Esophagus muscularis mucosa (tissue), 4 donors: ENCODE data around the gene TMPRSS4. TPM values are rescaled to one million over a fixed set of nuclear protein-coding genes. Genes with fewer than 3 reads are reported as not detected.

ENCODE experiments used
- DNase-seq: peaks from one replicate; pipeline ENCODE4 v3.0.0-alpha.2; 2017; ENCODE audit errors: extremely low spot score
- H3K27ac ChIP-seq, 4 donors: fragments of 200-600 bp; sonication (generic); replicated peaks in 1 of 4; 1 replicate in 3 of 4; 2 replicates in 1 of 4; pipeline ENCODE4 v1.5.1; 2016 to 2019; ENCODE audit warnings: mild to moderate bottlenecking in 1 of 4
- H3K27me3 ChIP-seq, 4 donors: fragments of 200-600 bp; sonication (generic); one replicate each; pipeline versions ENCODE4 v1.5.1 to v1.6.0; 2016 to 2019
- H3K36me3 ChIP-seq, 4 donors: fragments of 200-600 bp; sonication (generic); one replicate each; pipeline ENCODE4 v1.5.1; 2016 to 2019
- H3K4me1 ChIP-seq, 4 donors: fragments of 200-600 bp; sonication (generic); one replicate each; pipeline ENCODE4 v1.5.1; 2016 to 2019
- H3K4me3 ChIP-seq, 4 donors: fragments of 200-600 bp; sonication (generic); 1 replicate in 2 of 4; 2 replicates in 2 of 4; pipeline ENCODE4 v1.5.1; 2016 to 2019; ENCODE audit warnings: mild to moderate bottlenecking in 4 of 4, moderate library complexity in 1 of 4
- H3K9me3 ChIP-seq, 4 donors: fragments of 200-600 bp; sonication (generic); 1 replicate in 3 of 4; 2 replicates in 1 of 4; pipeline ENCODE4 v1.5.1; 2016 to 2019
- CTCF ChIP-seq, 3 experiments: fragments of 200-600 bp in 2 of 3; fragments of 450-650 bp in 1 of 3; sonication (generic) in 2 of 3; IDR thresholded peaks; one replicate each; pipeline ENCODE4 v1.5.1; 2017 to 2019; ENCODE audit warnings: antibody characterized with exemption in 3 of 3, mild to moderate bottlenecking in 2 of 3, moderate library complexity in 1 of 3
- EP300 ChIP-seq: sonication (generic); formaldehyde crosslinking; IDR thresholded peaks from one replicate; pipeline ENCODE4 v1.6.1; 2017; ENCODE audit warnings: antibody characterized with exemption
- POLR2A ChIP-seq: fragments of 450-650 bp; IDR thresholded peaks from one replicate; pipeline ENCODE4 v1.6.1; 2017; ENCODE audit warnings: antibody characterized with exemption, moderate library complexity, mild to moderate bottlenecking, low read depth
- POLR2AphosphoS5 ChIP-seq, 2 donors: sonication (generic); formaldehyde crosslinking; IDR thresholded peaks; one replicate each; pipeline ENCODE4 v1.6.1; 2017; ENCODE audit warnings: antibody characterized with exemption in 2 of 2
- WGBS: methylation state at CpG from one replicate; pipeline ENCODE4 v1.1.5; 2018; 5-methylcytosine and 5-hydroxymethylcytosine counted together
- intact Hi-C: fragments of 100-400 bp; cut with DNase I; formaldehyde crosslinking; loops from one replicate; pipeline ENCODE4 v1.15.1; 2023
- total RNA-seq, 4 donors: library from RNA; depleted of rRNA; stranded (reverse); fragments of >200 nt; gene quantifications; one replicate each; pipeline versions ENCODE4 v1.1.0 to v1.2.1, GENCODE V29; 2016

Gene TMPRSS4
- total RNA-seq, 4 donors from 2014 or later: 0.17 to 0.33 (median 0.26) TPM; not detected in 1

GRCh38 chr11:118047749-118048148 lies 29.1 kb upstream of the TMPRSS4 start:
- H3K9me3 ChIP-seq: no peaks in the 10 kb centered on the region
- H3K27ac ChIP-seq: no peak overlapping the region
- no peaks in the 10 kb centered on the region for H3K36me3 ChIP-seq
- H3K27me3 ChIP-seq: peaks cover 0 to 5% (median 0%) of the 10 kb centered on the region in 4 donors
- H3K4me3 ChIP-seq: no peak overlapping the region
- 76% methylated on average over 4 of the region's 4 CpGs for WGBS
- intact Hi-C loops: no loop called here
- TF ChIP-seq CTCF (IDR thresholded peaks at IDR 0.05) (no peak), POLR2AphosphoS5 (IDR thresholded peaks at IDR 0.05) (no peak), EP300 (no peak), POLR2A (no peak)
- H3K4me1 ChIP-seq: no peaks in the 10 kb centered on the region
- peak; percentile 91 for DNase-seq

GRCh38 chr11:118048472-118049370 lies 28.2 kb upstream of the TMPRSS4 start:
- WGBS: 69% methylated on average over 11 of the region's 11 CpGs
- no peak overlapping the region for H3K27ac ChIP-seq

DNA sequence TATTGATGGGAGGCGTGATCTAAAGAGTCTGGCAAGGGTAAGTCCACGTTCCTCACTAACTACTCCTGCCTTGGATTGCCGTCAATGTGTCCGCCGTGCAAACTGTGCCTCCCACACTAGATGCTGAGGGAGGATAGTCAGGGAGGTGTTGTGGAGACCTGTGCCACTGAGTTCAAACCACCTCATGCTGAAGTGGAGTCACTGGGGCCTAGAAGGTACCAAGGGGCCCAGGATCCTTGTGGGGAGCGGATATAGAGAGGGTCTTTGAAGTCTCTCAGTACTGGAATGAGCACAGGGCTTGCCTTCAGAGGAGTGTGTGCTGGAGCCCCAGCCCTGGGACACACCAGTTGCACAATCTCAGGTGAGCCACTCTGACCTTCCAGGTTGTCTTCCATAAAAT lies 27.1 kb upstream of the TMPRSS4 start:
- Histone ChIP-seq H3K36me3 (no peaks in the 10 kb centered on the region), H3K9me3 (no peaks in the 10 kb centered on the region), H3K4me3 (no peak overlapping the region), H3K27me3 (peaks cover 0 to 5% (median 0%) of the 10 kb centered on the region in 4 donors), H3K4me1 (peaks cover 0 to 3% (median 0%) of the 10 kb centered on the region in 4 donors), H3K27ac (no peak overlapping the region)
- DNase-seq: peak; percentile 74
- no peak for TF ChIP-seq POLR2AphosphoS5 (IDR thresholded peaks at IDR 0.05)
- no peak for TF ChIP-seq CTCF (IDR thresholded peaks at IDR 0.05)
- no peak for TF ChIP-seq POLR2A
- no peak for TF ChIP-seq EP300
- 87% methylated on average over 6 of the region's 6 CpGs for WGBS
- intact Hi-C loops: loop anchor here (5.0 to 10.0 kb wide), 2 partner anchors 205 to 242 kb away; no protein-coding TSS in a partner anchor

More at GRCh38 chr11:118048472-118049370, 28.2 kb upstream of the TMPRSS4 start:
- Histone ChIP-seq H3K27me3 (peaks cover 0 to 5% (median 0%) of the 10 kb centered on the region in 4 donors), H3K4me1 (peaks cover 0 to 3% (median 0%) of the 10 kb centered on the region in 4 donors), H3K36me3 (no peaks in the 10 kb centered on the region), H3K4me3 (no peak overlapping the region), H3K9me3 (no peaks in the 10 kb centered on the region)
- DNase-seq: peak; percentile 72
- intact Hi-C loops: no loop called here
- TF ChIP-seq CTCF (IDR thresholded peaks at IDR 0.05) (no peak), POLR2AphosphoS5 (IDR thresholded peaks at IDR 0.05) (no peak), POLR2A (no peak), EP300 (no peak)

DNA sequence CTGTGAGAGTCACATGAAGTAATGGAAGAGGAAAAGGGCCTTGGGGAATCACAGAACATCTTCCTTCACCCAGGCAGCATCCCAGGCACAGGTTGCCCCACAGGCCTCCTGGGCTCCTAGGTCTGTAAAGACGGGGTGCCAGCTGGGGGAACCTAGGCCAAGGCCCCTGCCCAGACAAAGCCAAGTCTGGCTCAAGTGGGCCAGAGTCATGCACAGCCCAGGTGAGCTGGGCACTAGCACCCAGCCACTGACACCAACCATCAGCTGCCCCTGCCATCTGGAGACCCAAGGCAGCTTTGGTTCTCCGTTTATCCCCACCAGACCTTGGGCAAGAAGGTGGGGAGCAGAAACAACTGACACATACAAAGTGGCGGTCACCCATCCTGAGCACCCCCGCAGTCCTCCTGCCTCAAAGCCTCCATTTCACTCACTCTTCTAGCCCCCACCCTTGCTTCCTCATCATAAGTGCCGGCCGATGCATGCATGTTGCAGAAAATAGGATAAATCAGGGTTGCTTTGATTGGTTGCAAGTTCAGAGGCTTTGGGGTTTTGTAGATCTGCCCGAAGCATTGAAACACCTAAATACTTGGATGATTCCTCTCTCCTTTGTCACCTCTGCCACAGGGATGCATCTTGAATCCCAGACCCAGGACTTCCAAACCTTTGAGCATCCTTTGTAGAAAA lies 26.5 kb upstream of the TMPRSS4 start:
- Histone ChIP-seq H3K9me3 (no peaks in the 10 kb centered on the region), H3K4me3 (no peak overlapping the region), H3K36me3 (no peaks in the 10 kb centered on the region), H3K4me1 (peaks cover 0 to 3% (median 0%) of the 10 kb centered on the region in 4 donors), H3K27me3 (peaks cover 0 to 5% (median 0%) of the 10 kb centered on the region in 4 donors), H3K27ac (no peak overlapping the region)
- 96% methylated on average over 7 of the region's 7 CpGs for WGBS
- TF ChIP-seq POLR2AphosphoS5 (IDR thresholded peaks at IDR 0.05) (no peak), CTCF (IDR thresholded peaks at IDR 0.05) (no peak), EP300 (no peak), POLR2A (no peak)
- intact Hi-C loops: loop anchor here (5.0 to 10.0 kb wide), 2 partner anchors 206 to 243 kb away; no protein-coding TSS in a partner anchor
- peak; percentile 89 for DNase-seq
